Endothelial cell (in vitro differentiated cells): ENCODE data around the gene ADORA1. TPM values are rescaled to one million over a fixed set of nuclear protein-coding genes. Genes with fewer than 3 reads are reported as not detected.

Experiments
- DNase-seq: peaks from one replicate; pipeline ENCODE4 v3.0.0; 2021; ENCODE audit warnings: low spot score
- H3K27ac Mint-ChIP-seq: one replicate; pipeline ENCODE4 v1.8.0; 2021; ENCODE audit warnings: mixed read lengths, inconsistent platforms; ENCODE audit not compliant: unreplicated experiment
- H3K27me3 Mint-ChIP-seq: one replicate; pipeline ENCODE4 v1.8.0; 2021; ENCODE audit warnings: mild to moderate bottlenecking, moderate library complexity, mixed read lengths, inconsistent platforms; ENCODE audit not compliant: unreplicated experiment
- H3K36me3 Mint-ChIP-seq: one replicate; pipeline ENCODE4 v1.8.0; 2021; ENCODE audit warnings: mild to moderate bottlenecking, low read depth, mixed read lengths, inconsistent platforms; ENCODE audit not compliant: unreplicated experiment
- H3K4me1 Mint-ChIP-seq: one replicate; pipeline ENCODE4 v1.8.0; 2021; ENCODE audit warnings: mild to moderate bottlenecking, mixed read lengths, inconsistent platforms; ENCODE audit not compliant: unreplicated experiment
- H3K4me3 Mint-ChIP-seq: one replicate; pipeline ENCODE4 v1.8.0; 2021; ENCODE audit warnings: mild to moderate bottlenecking, mixed read lengths, inconsistent platforms; ENCODE audit not compliant: unreplicated experiment
- H3K9me3 Mint-ChIP-seq: one replicate; pipeline ENCODE4 v1.8.0; 2021; ENCODE audit warnings: mixed read lengths, inconsistent platforms; ENCODE audit not compliant: unreplicated experiment
- total RNA-seq: library from RNA; stranded (reverse); fragmentation: NEBNext Ultra II Directional; extraction: Animal tissue kit (Norgen Biotek cat#: 25700); gene quantifications from one replicate; pipeline ENCODE4 v1.2.1, GENCODE V29; 2021; ENCODE audit not compliant: unreplicated experiment
- TF ChIP-seq, protein P1 (sequence below): fragments of 200-600 bp; sonication (generic); IDR thresholded peaks from one replicate; pipeline ENCODE4 v1.5.0; 2021; ENCODE audit warnings: antibody characterized with exemption; ENCODE audit not compliant: unreplicated experiment

ADORA1 gene
- total RNA-seq, 1 donor from 2014 or later = 16.3 TPM

GRCh38 chr1:203172184-203173010, 44.9 kb downstream of the ADORA1 start:
- TF ChIP-seq, protein P1, sequence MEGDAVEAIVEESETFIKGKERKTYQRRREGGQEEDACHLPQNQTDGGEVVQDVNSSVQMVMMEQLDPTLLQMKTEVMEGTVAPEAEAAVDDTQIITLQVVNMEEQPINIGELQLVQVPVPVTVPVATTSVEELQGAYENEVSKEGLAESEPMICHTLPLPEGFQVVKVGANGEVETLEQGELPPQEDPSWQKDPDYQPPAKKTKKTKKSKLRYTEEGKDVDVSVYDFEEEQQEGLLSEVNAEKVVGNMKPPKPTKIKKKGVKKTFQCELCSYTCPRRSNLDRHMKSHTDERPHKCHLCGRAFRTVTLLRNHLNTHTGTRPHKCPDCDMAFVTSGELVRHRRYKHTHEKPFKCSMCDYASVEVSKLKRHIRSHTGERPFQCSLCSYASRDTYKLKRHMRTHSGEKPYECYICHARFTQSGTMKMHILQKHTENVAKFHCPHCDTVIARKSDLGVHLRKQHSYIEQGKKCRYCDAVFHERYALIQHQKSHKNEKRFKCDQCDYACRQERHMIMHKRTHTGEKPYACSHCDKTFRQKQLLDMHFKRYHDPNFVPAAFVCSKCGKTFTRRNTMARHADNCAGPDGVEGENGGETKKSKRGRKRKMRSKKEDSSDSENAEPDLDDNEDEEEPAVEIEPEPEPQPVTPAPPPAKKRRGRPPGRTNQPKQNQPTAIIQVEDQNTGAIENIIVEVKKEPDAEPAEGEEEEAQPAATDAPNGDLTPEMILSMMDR = peak; percentile 88
- H3K9me3 Mint-ChIP-seq = no peaks in the 10 kb centered on the region
- peak; percentile 89 for DNase-seq
- no peak overlapping the region for H3K27ac Mint-ChIP-seq
- H3K4me3 Mint-ChIP-seq = no peak overlapping the region
- H3K36me3 Mint-ChIP-seq = peaks cover 8% of the 10 kb centered on the region
- H3K4me1 Mint-ChIP-seq = no peaks in the 10 kb centered on the region
- H3K27me3 Mint-ChIP-seq = peaks cover 10% of the 10 kb centered on the region

- H3K4me1 Mint-ChIP-seq = peaks cover 3% of the 10 kb centered on the region
Measured at GRCh38 chr1:203173011-203173555, 45.6 kb downstream of the ADORA1 start.

DNA sequence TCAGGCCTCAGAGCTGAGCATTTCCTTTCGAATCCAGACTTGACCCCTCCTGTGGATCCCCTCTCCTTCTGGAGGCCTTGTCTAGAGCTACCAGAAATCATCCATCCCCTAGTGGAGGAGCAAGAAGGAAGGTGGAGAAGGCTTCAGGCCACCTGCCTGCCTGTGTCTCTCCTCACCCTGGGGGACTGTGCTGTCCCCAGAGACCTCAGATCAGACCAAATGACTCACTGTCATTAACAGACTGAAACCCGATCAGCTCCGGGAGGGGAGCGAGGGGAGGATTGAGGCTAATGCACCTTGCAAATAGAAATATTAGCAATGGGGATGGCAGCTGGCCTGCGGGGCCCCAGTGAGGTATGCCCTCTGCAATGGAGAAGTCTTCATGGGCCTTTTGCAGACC, 46.0 kb downstream of the ADORA1 start:
- TF ChIP-seq, protein P1 = no peak
- no peaks in the 10 kb centered on the region for H3K9me3 Mint-ChIP-seq
- peaks cover 8% of the 10 kb centered on the region for H3K36me3 Mint-ChIP-seq
- peaks cover 10% of the 10 kb centered on the region for H3K27me3 Mint-ChIP-seq
- H3K27ac Mint-ChIP-seq = no peak overlapping the region
- no peak for DNase-seq
- no peak overlapping the region for H3K4me3 Mint-ChIP-seq
- H3K4me1 Mint-ChIP-seq = peaks cover 8% of the 10 kb centered on the region

More at GRCh38 chr1:203173011-203173555, 45.6 kb downstream of the ADORA1 start:
- Mint-ChIP-seq H3K36me3 (peaks cover 8% of the 10 kb centered on the region), H3K27me3 (peaks cover 10% of the 10 kb centered on the region), H3K27ac (no peak overlapping the region), H3K9me3 (no peaks in the 10 kb centered on the region), H3K4me3 (no peak overlapping the region)
- TF ChIP-seq, protein P1 = no peak
- DNase-seq = no peak

DNA sequence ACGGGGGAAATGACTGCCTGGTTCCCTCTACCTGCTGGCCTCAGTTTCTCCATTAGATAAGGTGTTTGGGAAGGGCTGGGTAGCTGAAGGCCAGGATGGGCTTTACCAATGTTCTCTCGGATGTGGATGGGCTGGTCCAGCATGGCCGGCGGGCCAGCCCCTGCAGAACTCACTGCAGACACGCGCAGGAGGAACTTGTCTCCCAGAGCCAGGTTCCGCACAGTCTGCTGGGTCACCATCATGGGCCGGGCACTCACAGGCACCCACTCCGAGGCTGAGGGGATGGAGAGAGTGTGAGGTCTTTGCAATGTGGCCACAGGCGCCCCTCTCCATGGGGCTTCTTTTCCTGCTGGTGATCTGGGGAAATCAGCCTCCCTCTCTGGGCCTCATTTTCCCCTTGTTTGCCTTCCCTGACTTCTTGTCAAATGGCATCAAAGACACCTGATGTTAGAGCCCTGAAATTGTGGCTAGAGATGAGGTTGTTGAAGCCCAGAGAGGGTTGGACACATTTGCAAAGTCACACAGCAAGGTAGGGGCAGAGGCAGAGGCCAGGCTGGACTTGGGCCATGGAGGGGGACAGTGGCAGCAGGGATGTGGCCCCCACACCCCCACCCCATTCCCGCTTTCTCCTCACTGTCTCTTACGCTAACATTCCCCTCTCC, 46.9 kb downstream of the ADORA1 start:
- Mint-ChIP-seq H3K9me3 (no peaks in the 10 kb centered on the region), H3K27ac (no peak overlapping the region), H3K4me1 (peaks cover 10% of the 10 kb centered on the region), H3K27me3 (peaks cover 5% of the 10 kb centered on the region), H3K36me3 (peaks cover under 1% of the 10 kb centered on the region), H3K4me3 (no peak overlapping the region)
- no peak for DNase-seq
- TF ChIP-seq, protein P1 = no peak
